Right lobe of liver (tissue), 6 donors: ENCODE measurements around the gene RGS4. TPM values are rescaled to one million over a fixed set of nuclear protein-coding genes. Genes with fewer than 3 reads are reported as not detected.
A peak's percentile ranks its signal among the peaks of the same experiment; 100 is the strongest.

Experiments
- ATAC-seq, 4 donors: fragments of 200-7000 bp; cut with Tn5 transposase; one replicate each; pipeline ENCODE4 v1.9.1; 2020; ENCODE audit warnings: mild to moderate bottlenecking in 4 of 4, moderate library complexity in 4 of 4
- DNase-seq, 3 donors: peaks; one replicate each; pipeline ENCODE4 v3.0.0-alpha.2; 2020
- H3K27ac ChIP-seq, 3 donors: fragments of 200-600 bp; one replicate each; pipeline ENCODE4 v1.8.0; 2022
- H3K27me3 ChIP-seq, 2 donors: fragments of 200-600 bp; one replicate each; pipeline ENCODE4 v1.8.0; 2022
- H3K36me3 ChIP-seq, 4 donors: fragments of 200-600 bp; sonication (generic) in 1 of 4; one replicate each; pipeline versions ENCODE4 v1.5.1 to v1.8.0; 2017 to 2022; ENCODE audit warnings: control low read depth in 1 of 4
- H3K4me1 ChIP-seq, 4 donors: fragments of 200-600 bp; sonication (generic) in 1 of 4; one replicate each; pipeline versions ENCODE4 v1.5.1 to v1.8.0; 2017 to 2022; ENCODE audit warnings: control low read depth in 1 of 4
- H3K4me3 ChIP-seq, 3 donors: fragments of 200-600 bp; one replicate each; pipeline ENCODE4 v1.8.0; 2022
- H3K9me3 ChIP-seq, 4 donors: fragments of 200-600 bp; sonication (generic) in 1 of 4; one replicate each; pipeline versions ENCODE4 v1.5.1 to v1.8.0; 2017 to 2022; ENCODE audit warnings: control low read depth in 1 of 4
- CTCF ChIP-seq, 4 donors: fragments of 200-600 bp in 3 of 4; fragments of 450-650 bp in 1 of 4; IDR thresholded peaks; one replicate each; pipeline versions ENCODE4 v1.5.1 to v1.8.0; 2016 to 2022; ENCODE audit warnings: antibody characterized with exemption in 4 of 4, mild to moderate bottlenecking in 2 of 4
- POLR2A ChIP-seq: fragments of 450-650 bp; IDR thresholded peaks from one replicate; pipeline ENCODE4 v1.6.1; 2017; ENCODE audit warnings: antibody characterized with exemption, mild to moderate bottlenecking
- WGBS: methylation state at CpG from one replicate; pipeline ENCODE4 v1.1.6; 2018; ENCODE audit warnings: low coverage, low lambda C conversion rate; ENCODE audit not compliant: insufficient coverage; ENCODE audit errors: missing lambda C conversion rate; 5-methylcytosine and 5-hydroxymethylcytosine counted together
- intact Hi-C, 2 donors: fragments of 100-400 bp; cut with DNase I; formaldehyde crosslinking; loops; one replicate each; pipeline versions ENCODE4 v1.11.2 to v1.14.1; 2022
- total RNA-seq, 6 experiments: library from RNA; depleted of rRNA in 2 of 6; stranded (reverse); fragments of >200 nt in 2 of 6; fragmentation: NEBNext Ultra II Directional in 3 of 6; extraction: Animal tissue kit (Norgen Biotek cat#: 25700) in 3 of 6; gene quantifications; one replicate each; pipeline versions ENCODE4 v1.1.0 to v1.2.4, GENCODE V29; 2016 to 2023
- donor health status: DM: no; HTN: yes; CAD: no.
- donor health status: DM: no; HTN: no; CAD: no.
- donor health status: DM: no; HTN: no; CAD: no.
- donor health status: DM: no; HTN: yes; CAD: no.
- donor health status: DM: no; HTN: yes; CAD: no.

Gene RGS4
- total RNA-seq, 6 experiments from 2014 or later: 0.67 to 5.1 (median 2.4) TPM

DNA sequence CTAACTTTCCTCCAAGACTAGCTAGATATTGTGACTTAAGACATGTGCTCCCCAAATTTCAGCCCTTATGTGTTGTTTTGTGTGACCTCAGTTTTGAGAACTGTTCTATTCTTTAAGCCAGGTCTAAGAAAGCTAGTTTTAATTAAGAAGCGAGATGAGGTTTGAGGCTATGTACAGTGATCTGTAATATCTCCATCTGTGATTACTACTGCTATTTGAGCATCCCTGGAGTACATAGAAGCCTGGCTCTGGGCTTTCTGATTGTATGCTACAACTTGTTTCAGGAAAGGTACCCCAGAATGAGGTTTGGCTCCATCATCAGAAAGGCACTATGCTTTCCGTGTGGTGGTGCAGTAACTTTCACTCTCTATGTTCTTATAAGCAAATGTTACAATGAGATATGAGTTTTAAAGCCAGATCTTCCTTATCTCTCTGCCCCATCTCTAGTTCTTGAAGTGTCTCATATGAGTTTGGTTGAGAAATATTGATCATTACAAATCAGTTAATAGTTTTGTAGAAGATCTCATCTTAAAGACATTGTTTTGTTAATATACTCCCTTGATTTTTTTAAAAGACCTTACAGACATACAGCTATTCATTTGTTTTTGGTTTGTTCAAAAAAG lies 605 bp downstream of the RGS4 start:
- Histone ChIP-seq H3K27me3 (peaks cover 5 to 11% of the 10 kb centered on the region in 2 donors), H3K27ac (no peak overlapping the region), H3K4me3 (peak overlapping the region in 2 of 3 donors; percentile 8 to 18), H3K4me1 (no peaks in the 10 kb centered on the region), H3K36me3 (no peaks in the 10 kb centered on the region), H3K9me3 (no peaks in the 10 kb centered on the region)
- TF ChIP-seq CTCF (IDR thresholded peaks at IDR 0.05) (no peak), POLR2A (no peak)
- DNase-seq (no peak), ATAC-seq (no peak)
- 45% methylated on average over 2 of the region's 2 CpGs for WGBS
- intact Hi-C loops: loop anchor here in 1 of 2 donors (10.0 kb wide), 1 partner anchor 245 kb away; no protein-coding TSS in a partner anchor

GRCh38 chr1:163071405-163072255 lies 2.5 kb downstream of the RGS4 start:
- peak; percentile 88 to 93 (median 90) for ATAC-seq
- TF ChIP-seq CTCF (IDR thresholded peaks at IDR 0.05): peak; percentile 58 to 69 (median 61)
- no peak for TF ChIP-seq POLR2A
- no peak overlapping the region for H3K4me3 ChIP-seq

DNA sequence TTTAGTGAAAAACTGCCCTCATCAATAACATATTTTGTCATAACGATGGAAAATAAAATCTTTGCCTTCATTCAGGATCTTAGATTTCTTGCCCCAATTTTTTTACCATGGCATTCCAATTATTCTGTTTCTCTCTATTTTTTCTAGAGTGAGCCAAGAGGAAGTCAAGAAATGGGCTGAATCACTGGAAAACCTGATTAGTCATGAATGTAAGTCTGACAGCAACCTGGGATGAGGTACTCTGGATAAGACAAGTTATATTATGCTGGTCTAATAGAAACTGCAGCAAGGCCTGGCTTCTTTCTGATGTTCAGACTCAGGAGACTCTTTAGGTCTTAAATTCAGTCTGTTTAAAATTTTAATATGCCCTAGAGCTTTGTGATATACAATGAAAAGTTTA lies 3.5 kb downstream of the RGS4 start:
- Histone ChIP-seq H3K4me3 (no peak overlapping the region), H3K27me3 (peaks cover 5 to 11% of the 10 kb centered on the region in 2 donors), H3K4me1 (no peaks in the 10 kb centered on the region), H3K36me3 (no peaks in the 10 kb centered on the region), H3K27ac (no peak overlapping the region), H3K9me3 (no peaks in the 10 kb centered on the region)
- no peak for TF ChIP-seq POLR2A
- no peak for TF ChIP-seq CTCF (IDR thresholded peaks at IDR 0.05)
- no peak for DNase-seq
- no peak for ATAC-seq
- intact Hi-C loops: loop anchor here in 1 of 2 donors (10.0 kb wide), 1 partner anchor 242 kb away; no protein-coding TSS in a partner anchor
- 57% methylated on average over 1 of the region's 1 CpG for WGBS

More at GRCh38 chr1:163071405-163072255, 2.5 kb downstream of the RGS4 start:
- Histone ChIP-seq H3K36me3 (no peaks in the 10 kb centered on the region), H3K27me3 (peaks cover 5 to 11% of the 10 kb centered on the region in 2 donors), H3K4me1 (no peaks in the 10 kb centered on the region), H3K9me3 (no peaks in the 10 kb centered on the region), H3K27ac (no peak overlapping the region)
- intact Hi-C loops: loop anchor here in 1 of 2 donors (10.0 kb wide), 1 partner anchor 243 kb away; no protein-coding TSS in a partner anchor
- peak in 2 of 3 donors; percentile 41 to 55 for DNase-seq
- WGBS: 13% methylated on average over 6 of the region's 6 CpGs

DNA sequence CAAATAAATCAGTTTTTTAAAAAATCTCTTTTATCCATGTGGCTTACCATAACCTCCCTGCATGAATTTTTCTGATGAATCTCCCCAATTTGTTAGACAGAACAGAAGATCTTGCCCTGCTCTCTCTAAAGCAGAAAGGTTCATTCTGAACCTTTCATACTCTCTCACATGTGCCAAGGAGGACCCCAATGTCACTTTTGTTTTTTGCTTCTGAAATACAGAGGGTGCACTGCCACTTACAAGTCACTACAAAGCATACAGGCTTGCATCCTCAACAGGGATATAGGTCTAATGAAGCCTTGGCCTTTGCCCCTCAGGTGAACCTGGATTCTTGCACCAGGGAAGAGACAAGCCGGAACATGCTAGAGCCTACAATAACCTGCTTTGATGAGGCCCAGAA lies 4.8 kb downstream of the RGS4 start:
- ATAC-seq (no peak), DNase-seq (no peak)
- Histone ChIP-seq H3K4me1 (no peaks in the 10 kb centered on the region), H3K27ac (no peak overlapping the region), H3K9me3 (no peaks in the 10 kb centered on the region), H3K4me3 (no peak overlapping the region), H3K36me3 (no peaks in the 10 kb centered on the region), H3K27me3 (peaks cover 5 to 11% of the 10 kb centered on the region in 2 donors)
- no peak for TF ChIP-seq CTCF (IDR thresholded peaks at IDR 0.05)
- no peak for TF ChIP-seq POLR2A
- intact Hi-C loops: loop anchor here in 1 of 2 donors (10.0 kb wide), 1 partner anchor 241 kb away; no protein-coding TSS in a partner anchor
- no CpG with 5 or more reads among the region's 1 CpG for WGBS
